SK-N-SH (cell line): ENCODE measurements around the gene EIF2S1. TPM values are rescaled to one million over a fixed set of nuclear protein-coding genes. Genes with fewer than 3 reads are reported as not detected.

Experiments
- CTCF ChIA-PET: fragments of 300-600, 350-600 bp; formaldehyde crosslinking; extraction: SDS; loops from one replicate; lab custom pipeline; 2021; lab: Yijun Ruan, JAX
- POLR2A ChIA-PET: fragments of 350-600 bp; sonication (Branson Sonifier 250); formaldehyde crosslinking; extraction: SDS; loops from one replicate; lab custom pipeline; 2020; ENCODE audit warnings: antibody characterized with exemption, inconsistent platforms; lab: Yijun Ruan, JAX
- DNase-seq: peaks from one replicate; pipeline ENCODE4 v3.0.0; 2012
- H2AFZ ChIP-seq: fragments of 200-600 bp; sonication (generic); 2 replicates; pipeline ENCODE4 v1.8.1; 2016; ENCODE audit warnings: antibody characterized with exemption, mild to moderate bottlenecking, low read depth
- H3F3A ChIP-seq: fragments of 200-600 bp; sonication (generic); replicated peaks from 2 replicates; pipeline ENCODE3; 2016; ENCODE audit warnings: antibody characterized with exemption, mild to moderate bottlenecking; ENCODE audit not compliant: insufficient read depth
- H3K27ac ChIP-seq, 2 experiments: fragments of 200-500 bp in 1 of 2; fragments of 200-600 bp in 1 of 2; sonication (Bioruptor generic) in 1 of 2; sonication (generic), shearing (Covaris generic) in 1 of 2; 2 replicates each; pipeline versions ENCODE4 v1.5.1 to v1.6.1; 2014 to 2016; ENCODE audit warnings: low read depth in 2 of 2, inconsistent platforms in 1 of 2, low read length in 1 of 2, mild to moderate bottlenecking in 1 of 2, mixed read lengths in 1 of 2
- H3K27me3 ChIP-seq: fragments of 200-600 bp; sonication (generic), shearing (Covaris generic); 2 replicates; pipeline ENCODE4 v1.6.1; 2016; ENCODE audit warnings: mixed run types; ENCODE audit not compliant: insufficient read depth
- H3K36me3 ChIP-seq, 2 experiments: fragments of 200-500 bp in 1 of 2; fragments of 200-600 bp in 1 of 2; sonication (Bioruptor generic) in 1 of 2; sonication (generic) in 1 of 2; replicated peaks in 1 of 2; 2 replicates each; pipeline versions ENCODE3 to v1.5.1; 2014 to 2016; ENCODE audit warnings: low read length in 1 of 2, mild to moderate bottlenecking in 1 of 2; ENCODE audit not compliant: insufficient read depth in 2 of 2, control insufficient read depth in 1 of 2
- H3K4me1 ChIP-seq, 2 experiments: fragments of 200-500 bp in 1 of 2; fragments of 200-600 bp in 1 of 2; sonication (Bioruptor generic) in 1 of 2; sonication (generic), shearing (Covaris generic) in 1 of 2; 2 replicates each; pipeline versions ENCODE4 v1.5.1 to v1.6.1; 2014 to 2016; ENCODE audit warnings: low read depth in 1 of 2, low read length in 1 of 2, mixed run types in 1 of 2; ENCODE audit not compliant: insufficient read depth in 2 of 2, control insufficient read depth in 1 of 2
- H3K4me2 ChIP-seq: fragments of 200-600 bp; sonication (generic), shearing (Covaris generic); 2 replicates; pipeline ENCODE4 v1.6.1; 2017; ENCODE audit warnings: mixed run types
- H3K4me3 ChIP-seq, 2 experiments: fragments of 200-500 bp in 1 of 2; fragments of 200-600 bp in 1 of 2; sonication (Bioruptor generic) in 1 of 2; sonication (generic), shearing (Covaris generic) in 1 of 2; 2 replicates each; pipeline versions ENCODE4 v1.5.1 to v1.8.1; 2014 to 2016; ENCODE audit warnings: low read depth in 2 of 2, inconsistent platforms in 1 of 2, low read length in 1 of 2, mild to moderate bottlenecking in 1 of 2, mixed read lengths in 1 of 2, moderate library complexity in 1 of 2
- H3K79me2 ChIP-seq: fragments of 200-600 bp; sonication (generic); 2 replicates; pipeline ENCODE4 v1.8.1; 2017; ENCODE audit warnings: mild to moderate bottlenecking; ENCODE audit not compliant: insufficient read depth
- H3K9ac ChIP-seq: fragments of 200-600 bp; sonication (generic); 2 replicates; pipeline ENCODE4 v1.6.1; 2017; ENCODE audit warnings: mixed run types
- H3K9me2 ChIP-seq: fragments of 200-600 bp; sonication (generic); 2 replicates; pipeline ENCODE4 v1.6.1; 2017; ENCODE audit warnings: mixed run types
- H3K9me3 ChIP-seq: fragments of 200-600 bp; sonication (generic); 2 replicates; pipeline ENCODE4 v1.6.1; 2017; ENCODE audit warnings: mixed run types, mild to moderate bottlenecking, moderate library complexity
- H4K20me1 ChIP-seq: fragments of 200-600 bp; sonication (generic); 2 replicates; pipeline ENCODE4 v1.6.1; 2017; ENCODE audit warnings: mild to moderate bottlenecking, mixed run types; ENCODE audit not compliant: insufficient read depth
- EZH2phosphoT487 ChIP-seq: fragments of 200-600 bp; sonication (generic); IDR thresholded peaks from 2 replicates; pipeline ENCODE4 v1.6.1; 2017; ENCODE audit warnings: low read depth, mixed run types, mild to moderate bottlenecking, antibody characterized with exemption, moderate library complexity, borderline replicate concordance
- FOXJ3 ChIP-seq: sonication (generic); formaldehyde crosslinking; IDR thresholded peaks from 2 replicates; pipeline ENCODE4 v1.5.1; 2020; ENCODE audit warnings: mild to moderate bottlenecking, missing genetic modification reagents
- RCOR1 ChIP-seq: fragments of 150-350 bp; IDR thresholded peaks from 2 replicates; pipeline ENCODE4 v1.6.1; 2017; ENCODE audit warnings: antibody characterized with exemption, low read length
- RXRA ChIP-seq: IDR thresholded peaks from 2 replicates; pipeline ENCODE4 v1.4.0; 2012; ENCODE audit warnings: low read depth, mild to moderate bottlenecking, borderline replicate concordance
- WGBS: methylation state at CpG from one replicate; pipeline ENCODE4 v1.1.6; 2017; ENCODE audit warnings: low lambda C conversion rate; 5-methylcytosine and 5-hydroxymethylcytosine counted together
- polyA plus RNA-seq, 3 experiments: library from polyadenylated mRNA; depleted of rRNA; stranded (reverse); fragments of >200 nt; gene quantifications; 2 replicates each; pipeline ENCODE4 v1.2.3, GENCODE V29; 2012
- TF ChIP-seq, protein P1 (sequence below): IDR thresholded peaks from 2 replicates; pipeline ENCODE4 v1.4.0; 2012; ENCODE audit warnings: low read depth
- TF ChIP-seq, protein P2 (sequence below): IDR thresholded peaks from 2 replicates; pipeline ENCODE4 v1.4.0; 2012; ENCODE audit warnings: low read depth, borderline replicate concordance
- TF ChIP-seq, protein P3 (sequence below): IDR thresholded peaks from 2 replicates; pipeline ENCODE4 v1.6.1; 2012; ENCODE audit warnings: mild to moderate bottlenecking, low read depth, low read length, moderate library complexity
- TF ChIP-seq, protein P4 (sequence below): fragments of 200-600 bp; sonication (generic); IDR thresholded peaks from 2 replicates; pipeline ENCODE4 v1.6.1; 2017; ENCODE audit warnings: antibody characterized with exemption, mild to moderate bottlenecking, moderate library complexity
- TF ChIP-seq, protein P5 (sequence below): IDR thresholded peaks from 2 replicates; pipeline ENCODE4; 2012

EIF2S1 gene
- polyA plus RNA-seq, 1 of the 3 experiments (the other 2 are of a cell fraction): 57.2 TPM

DNA sequence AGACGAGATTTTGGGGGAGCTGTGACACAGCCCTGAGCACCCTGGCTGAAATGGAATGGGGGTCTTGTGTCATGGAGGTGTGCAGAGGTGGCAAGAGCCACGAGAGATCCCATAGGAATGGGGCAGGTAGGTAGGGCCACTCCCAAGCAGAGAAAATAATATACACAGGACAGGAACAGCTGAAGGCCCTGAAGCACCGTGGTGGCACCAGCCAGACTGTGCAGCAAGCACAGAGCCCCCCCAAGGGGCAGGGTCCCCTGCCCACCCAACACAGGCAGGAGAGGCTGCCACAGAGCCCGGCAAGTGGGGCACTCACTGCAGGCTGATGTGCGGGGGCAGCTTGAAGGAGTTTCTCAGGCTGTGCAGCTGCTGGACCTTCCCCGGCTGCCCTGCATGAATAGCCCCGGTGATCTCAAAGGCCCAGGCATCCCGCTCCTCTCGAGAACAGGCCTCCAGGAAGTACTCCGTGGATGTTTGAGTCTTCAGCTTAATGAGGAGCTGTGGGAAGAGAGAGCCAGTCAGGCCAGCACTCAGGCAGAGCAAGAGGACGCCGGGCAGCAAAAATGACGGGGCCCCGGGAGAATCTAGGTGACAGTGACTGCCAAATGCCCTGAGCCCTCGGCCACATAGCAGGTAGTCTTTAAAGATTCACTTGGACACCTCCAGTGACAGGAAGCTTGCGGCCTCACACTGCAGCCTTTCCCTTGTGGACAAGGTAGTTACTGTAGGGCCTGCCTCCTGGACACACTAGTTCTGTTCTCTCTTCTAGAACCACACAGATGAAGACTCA, 35.2 kb downstream of the EIF2S1 start:
- CTCF ChIA-PET: interaction anchor here (0.9 kb wide), 1 partner anchor 309 kb away, joined by 3 read pairs; no protein-coding TSS in a partner anchor
- no peaks in the 10 kb centered on the region; a peak in 1 of 4 replicates for H3K4me1 ChIP-seq
- H3K9me3 ChIP-seq: no peaks in the 10 kb centered on the region
- H3K79me2 ChIP-seq: no peaks in the 10 kb centered on the region
- H4K20me1 ChIP-seq: no peaks in the 10 kb centered on the region
- DNase-seq: no peak
- no peaks in the 10 kb centered on the region for H3K36me3 ChIP-seq
- H3K27ac ChIP-seq: no peak overlapping the region
- no peaks in the 10 kb centered on the region for H3K9me2 ChIP-seq
- peak overlapping the region; percentile 43; the same call in 1 of the 2 replicates for H2AFZ ChIP-seq
- TF ChIP-seq, protein P1, sequence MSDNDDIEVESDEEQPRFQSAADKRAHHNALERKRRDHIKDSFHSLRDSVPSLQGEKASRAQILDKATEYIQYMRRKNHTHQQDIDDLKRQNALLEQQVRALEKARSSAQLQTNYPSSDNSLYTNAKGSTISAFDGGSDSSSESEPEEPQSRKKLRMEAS: no peak
- TF ChIP-seq, protein P2, sequence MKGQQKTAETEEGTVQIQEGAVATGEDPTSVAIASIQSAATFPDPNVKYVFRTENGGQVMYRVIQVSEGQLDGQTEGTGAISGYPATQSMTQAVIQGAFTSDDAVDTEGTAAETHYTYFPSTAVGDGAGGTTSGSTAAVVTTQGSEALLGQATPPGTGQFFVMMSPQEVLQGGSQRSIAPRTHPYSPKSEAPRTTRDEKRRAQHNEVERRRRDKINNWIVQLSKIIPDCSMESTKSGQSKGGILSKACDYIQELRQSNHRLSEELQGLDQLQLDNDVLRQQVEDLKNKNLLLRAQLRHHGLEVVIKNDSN: no peak
- TF ChIP-seq FOXJ3 (CRISPR knock-in tag) (no peak), EZH2phosphoT487 (no peak), RCOR1 (no peak), RXRA (no peak)
- TF ChIP-seq, protein P3, sequence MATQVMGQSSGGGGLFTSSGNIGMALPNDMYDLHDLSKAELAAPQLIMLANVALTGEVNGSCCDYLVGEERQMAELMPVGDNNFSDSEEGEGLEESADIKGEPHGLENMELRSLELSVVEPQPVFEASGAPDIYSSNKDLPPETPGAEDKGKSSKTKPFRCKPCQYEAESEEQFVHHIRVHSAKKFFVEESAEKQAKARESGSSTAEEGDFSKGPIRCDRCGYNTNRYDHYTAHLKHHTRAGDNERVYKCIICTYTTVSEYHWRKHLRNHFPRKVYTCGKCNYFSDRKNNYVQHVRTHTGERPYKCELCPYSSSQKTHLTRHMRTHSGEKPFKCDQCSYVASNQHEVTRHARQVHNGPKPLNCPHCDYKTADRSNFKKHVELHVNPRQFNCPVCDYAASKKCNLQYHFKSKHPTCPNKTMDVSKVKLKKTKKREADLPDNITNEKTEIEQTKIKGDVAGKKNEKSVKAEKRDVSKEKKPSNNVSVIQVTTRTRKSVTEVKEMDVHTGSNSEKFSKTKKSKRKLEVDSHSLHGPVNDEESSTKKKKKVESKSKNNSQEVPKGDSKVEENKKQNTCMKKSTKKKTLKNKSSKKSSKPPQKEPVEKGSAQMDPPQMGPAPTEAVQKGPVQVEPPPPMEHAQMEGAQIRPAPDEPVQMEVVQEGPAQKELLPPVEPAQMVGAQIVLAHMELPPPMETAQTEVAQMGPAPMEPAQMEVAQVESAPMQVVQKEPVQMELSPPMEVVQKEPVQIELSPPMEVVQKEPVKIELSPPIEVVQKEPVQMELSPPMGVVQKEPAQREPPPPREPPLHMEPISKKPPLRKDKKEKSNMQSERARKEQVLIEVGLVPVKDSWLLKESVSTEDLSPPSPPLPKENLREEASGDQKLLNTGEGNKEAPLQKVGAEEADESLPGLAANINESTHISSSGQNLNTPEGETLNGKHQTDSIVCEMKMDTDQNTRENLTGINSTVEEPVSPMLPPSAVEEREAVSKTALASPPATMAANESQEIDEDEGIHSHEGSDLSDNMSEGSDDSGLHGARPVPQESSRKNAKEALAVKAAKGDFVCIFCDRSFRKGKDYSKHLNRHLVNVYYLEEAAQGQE: no peak
- TF ChIP-seq, protein P4, sequence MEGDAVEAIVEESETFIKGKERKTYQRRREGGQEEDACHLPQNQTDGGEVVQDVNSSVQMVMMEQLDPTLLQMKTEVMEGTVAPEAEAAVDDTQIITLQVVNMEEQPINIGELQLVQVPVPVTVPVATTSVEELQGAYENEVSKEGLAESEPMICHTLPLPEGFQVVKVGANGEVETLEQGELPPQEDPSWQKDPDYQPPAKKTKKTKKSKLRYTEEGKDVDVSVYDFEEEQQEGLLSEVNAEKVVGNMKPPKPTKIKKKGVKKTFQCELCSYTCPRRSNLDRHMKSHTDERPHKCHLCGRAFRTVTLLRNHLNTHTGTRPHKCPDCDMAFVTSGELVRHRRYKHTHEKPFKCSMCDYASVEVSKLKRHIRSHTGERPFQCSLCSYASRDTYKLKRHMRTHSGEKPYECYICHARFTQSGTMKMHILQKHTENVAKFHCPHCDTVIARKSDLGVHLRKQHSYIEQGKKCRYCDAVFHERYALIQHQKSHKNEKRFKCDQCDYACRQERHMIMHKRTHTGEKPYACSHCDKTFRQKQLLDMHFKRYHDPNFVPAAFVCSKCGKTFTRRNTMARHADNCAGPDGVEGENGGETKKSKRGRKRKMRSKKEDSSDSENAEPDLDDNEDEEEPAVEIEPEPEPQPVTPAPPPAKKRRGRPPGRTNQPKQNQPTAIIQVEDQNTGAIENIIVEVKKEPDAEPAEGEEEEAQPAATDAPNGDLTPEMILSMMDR: no peak
- TF ChIP-seq, protein P5, sequence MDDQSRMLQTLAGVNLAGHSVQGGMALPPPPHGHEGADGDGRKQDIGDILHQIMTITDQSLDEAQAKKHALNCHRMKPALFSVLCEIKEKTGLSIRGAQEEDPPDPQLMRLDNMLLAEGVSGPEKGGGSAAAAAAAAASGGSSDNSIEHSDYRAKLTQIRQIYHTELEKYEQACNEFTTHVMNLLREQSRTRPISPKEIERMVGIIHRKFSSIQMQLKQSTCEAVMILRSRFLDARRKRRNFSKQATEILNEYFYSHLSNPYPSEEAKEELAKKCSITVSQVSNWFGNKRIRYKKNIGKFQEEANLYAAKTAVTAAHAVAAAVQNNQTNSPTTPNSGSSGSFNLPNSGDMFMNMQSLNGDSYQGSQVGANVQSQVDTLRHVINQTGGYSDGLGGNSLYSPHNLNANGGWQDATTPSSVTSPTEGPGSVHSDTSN: no peak
- TF ChIP-seq, all 33 proteins: peak for 0
- no peak overlapping the region for H3K4me3 ChIP-seq
- no peak overlapping the region for H3K9ac ChIP-seq
- H3K4me2 ChIP-seq: no peak overlapping the region
- 79% methylated on average over 10 of the region's 16 CpGs for WGBS
- no peaks in the 10 kb centered on the region for H3F3A ChIP-seq
- H3K27me3 ChIP-seq: no peaks in the 10 kb centered on the region
- POLR2A ChIA-PET: no interaction called here
